ENCODE results near the gene DMBT1.

DNA sequence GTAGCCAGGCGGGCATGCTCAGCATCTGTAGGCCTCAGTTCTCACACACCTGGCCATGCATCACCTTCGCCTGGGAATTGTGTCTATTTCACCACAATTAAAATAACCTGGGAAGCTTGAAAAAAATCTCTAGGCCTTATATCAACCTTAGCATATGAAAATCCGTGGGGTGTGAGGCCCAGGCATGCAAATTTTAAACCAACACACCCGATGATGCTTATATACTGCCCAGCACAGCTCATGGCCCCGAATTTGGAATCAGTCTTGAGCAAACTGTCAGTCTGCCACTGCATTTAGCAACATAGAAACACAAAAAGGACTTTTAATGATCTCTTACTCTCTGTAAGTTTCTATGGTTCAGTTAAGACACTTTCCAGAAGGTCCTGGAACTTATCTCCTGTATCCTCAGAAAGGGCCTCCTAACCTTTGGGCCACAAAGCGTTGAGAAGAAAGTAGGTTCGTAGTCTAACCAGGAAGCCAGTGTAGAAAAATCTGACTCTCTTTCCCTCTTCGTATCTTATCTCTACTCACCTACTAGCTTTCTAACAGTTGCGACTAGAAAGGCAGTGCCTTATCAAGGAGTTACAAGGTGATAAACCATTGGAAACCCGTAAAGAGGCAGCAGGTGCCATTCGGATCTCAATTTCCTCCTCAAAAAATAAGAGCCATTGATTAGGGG is 12.0 kb upstream of the DMBT1 start:
- TF ChIP-seq TCF7 (CRISPR knock-in tag; IDR thresholded peaks at IDR 0.05; ENCODE audit: low read depth) (no peak), CTCF (IDR thresholded peaks at IDR 0.05) (no peak), ZNF671 (CRISPR knock-in tag; IDR thresholded peaks at IDR 0.05) (no peak), ESRRA (CRISPR knock-in tag; IDR thresholded peaks at IDR 0.05; ENCODE audit: borderline replicate concordance) (no peak), TP53 (CRISPR knock-in tag; IDR thresholded peaks at IDR 0.05) (no peak), ETV6 (CRISPR knock-in tag; IDR thresholded peaks at IDR 0.05) (no peak), PRDM15 (CRISPR knock-in tag; IDR thresholded peaks at IDR 0.05) (no peak), ZBTB43 (CRISPR knock-in tag; IDR thresholded peaks at IDR 0.05) (no peak), FOXJ3 (CRISPR knock-in tag; IDR thresholded peaks at IDR 0.05; ENCODE audit: borderline replicate concordance) (no peak)
- TF ChIP-seq, protein P1, sequence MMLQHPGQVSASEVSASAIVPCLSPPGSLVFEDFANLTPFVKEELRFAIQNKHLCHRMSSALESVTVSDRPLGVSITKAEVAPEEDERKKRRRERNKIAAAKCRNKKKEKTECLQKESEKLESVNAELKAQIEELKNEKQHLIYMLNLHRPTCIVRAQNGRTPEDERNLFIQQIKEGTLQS (CRISPR knock-in tag; conservative IDR thresholded peaks at IDR 0.05), result no peak
- TF ChIP-seq, protein P2, sequence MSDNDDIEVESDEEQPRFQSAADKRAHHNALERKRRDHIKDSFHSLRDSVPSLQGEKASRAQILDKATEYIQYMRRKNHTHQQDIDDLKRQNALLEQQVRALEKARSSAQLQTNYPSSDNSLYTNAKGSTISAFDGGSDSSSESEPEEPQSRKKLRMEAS (CRISPR knock-in tag; IDR thresholded peaks at IDR 0.05), result no peak
- TF ChIP-seq, protein P3, sequence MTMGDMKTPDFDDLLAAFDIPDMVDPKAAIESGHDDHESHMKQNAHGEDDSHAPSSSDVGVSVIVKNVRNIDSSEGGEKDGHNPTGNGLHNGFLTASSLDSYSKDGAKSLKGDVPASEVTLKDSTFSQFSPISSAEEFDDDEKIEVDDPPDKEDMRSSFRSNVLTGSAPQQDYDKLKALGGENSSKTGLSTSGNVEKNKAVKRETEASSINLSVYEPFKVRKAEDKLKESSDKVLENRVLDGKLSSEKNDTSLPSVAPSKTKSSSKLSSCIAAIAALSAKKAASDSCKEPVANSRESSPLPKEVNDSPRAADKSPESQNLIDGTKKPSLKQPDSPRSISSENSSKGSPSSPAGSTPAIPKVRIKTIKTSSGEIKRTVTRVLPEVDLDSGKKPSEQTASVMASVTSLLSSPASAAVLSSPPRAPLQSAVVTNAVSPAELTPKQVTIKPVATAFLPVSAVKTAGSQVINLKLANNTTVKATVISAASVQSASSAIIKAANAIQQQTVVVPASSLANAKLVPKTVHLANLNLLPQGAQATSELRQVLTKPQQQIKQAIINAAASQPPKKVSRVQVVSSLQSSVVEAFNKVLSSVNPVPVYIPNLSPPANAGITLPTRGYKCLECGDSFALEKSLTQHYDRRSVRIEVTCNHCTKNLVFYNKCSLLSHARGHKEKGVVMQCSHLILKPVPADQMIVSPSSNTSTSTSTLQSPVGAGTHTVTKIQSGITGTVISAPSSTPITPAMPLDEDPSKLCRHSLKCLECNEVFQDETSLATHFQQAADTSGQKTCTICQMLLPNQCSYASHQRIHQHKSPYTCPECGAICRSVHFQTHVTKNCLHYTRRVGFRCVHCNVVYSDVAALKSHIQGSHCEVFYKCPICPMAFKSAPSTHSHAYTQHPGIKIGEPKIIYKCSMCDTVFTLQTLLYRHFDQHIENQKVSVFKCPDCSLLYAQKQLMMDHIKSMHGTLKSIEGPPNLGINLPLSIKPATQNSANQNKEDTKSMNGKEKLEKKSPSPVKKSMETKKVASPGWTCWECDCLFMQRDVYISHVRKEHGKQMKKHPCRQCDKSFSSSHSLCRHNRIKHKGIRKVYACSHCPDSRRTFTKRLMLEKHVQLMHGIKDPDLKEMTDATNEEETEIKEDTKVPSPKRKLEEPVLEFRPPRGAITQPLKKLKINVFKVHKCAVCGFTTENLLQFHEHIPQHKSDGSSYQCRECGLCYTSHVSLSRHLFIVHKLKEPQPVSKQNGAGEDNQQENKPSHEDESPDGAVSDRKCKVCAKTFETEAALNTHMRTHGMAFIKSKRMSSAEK (CRISPR knock-in tag; IDR thresholded peaks at IDR 0.05; ENCODE audit: borderline replicate concordance), result no peak
